Activated CD8-positive, alpha-beta memory T cell treated with anti-CD3 and anti-CD28 coated beads, Interleukin-2, amount 10 ng/mL, durations not matched to agents 7 days and 5 days (primary cell): ENCODE measurements around the gene SSX4. TPM values are rescaled to one million over a fixed set of nuclear protein-coding genes. Genes with fewer than 3 reads are reported as not detected.
"Not testable (repeated sequence)": the region's sequence is repeated elsewhere in the genome, so short reads cannot be mapped to it uniquely, and the experiment has no call there.

Source experiments
- ATAC-seq: fragments of 150-1000 bp; cut with Tn5 transposase; one replicate; pipeline ENCODE4 v1.10.0; 2021; ENCODE audit warnings: moderate library complexity
- CTCF ChIA-PET: fragments of 350-600 bp; sonication (Branson Sonifier 250); formaldehyde crosslinking; loops from one replicate; lab custom pipeline; 2021; ENCODE audit warnings: antibody characterized with exemption; lab: Charles Lee
- DNase-seq: peaks from one replicate; pipeline ENCODE4 v3.0.0-alpha.2; 2020
- H3K27ac Mint-ChIP-seq: one replicate; pipeline ENCODE4 v1.8.0; 2021; ENCODE audit warnings: mild to moderate bottlenecking, mixed read lengths
- H3K27me3 Mint-ChIP-seq: one replicate; pipeline ENCODE4 v1.8.0; 2021; ENCODE audit warnings: mixed read lengths
- H3K36me3 Mint-ChIP-seq: one replicate; pipeline ENCODE4 v1.8.0; 2021; ENCODE audit warnings: mild to moderate bottlenecking, mixed read lengths
- H3K4me1 Mint-ChIP-seq: one replicate; pipeline ENCODE4 v1.8.0; 2021; ENCODE audit warnings: mixed read lengths
- H3K4me3 Mint-ChIP-seq: one replicate; pipeline ENCODE4 v1.8.0; 2021; ENCODE audit warnings: mild to moderate bottlenecking, moderate library complexity, mixed read lengths
- H3K9me3 Mint-ChIP-seq: one replicate; pipeline ENCODE4 v1.8.0; 2022; ENCODE audit warnings: low read depth, mixed read lengths
- total RNA-seq, 2 experiments: library from RNA; stranded (reverse); gene quantifications; one replicate each; pipeline ENCODE4 v1.2.3, GENCODE V29; 2021

The SSX4 gene
- not detected for total RNA-seq

- ATAC-seq, H3K27ac Mint-ChIP-seq, H3K27me3 Mint-ChIP-seq, H3K9me3 Mint-ChIP-seq, H3K4me1 Mint-ChIP-seq, CTCF ChIA-PET, H3K4me3 Mint-ChIP-seq, DNase-seq, H3K36me3 Mint-ChIP-seq: not testable (repeated sequence)
Measured at GRCh38 chrX:48383239-48383638, at the start of gene SSX4. SSX4 (plus strand) TSS chrX:48383539; CDS start chrX:48384054, 515 bp downstream.

- H3K27ac Mint-ChIP-seq, H3K27me3 Mint-ChIP-seq, ATAC-seq, DNase-seq, H3K36me3 Mint-ChIP-seq, H3K4me3 Mint-ChIP-seq, H3K4me1 Mint-ChIP-seq, H3K9me3 Mint-ChIP-seq, CTCF ChIA-PET: not testable (repeated sequence)
Measured at GRCh38 chrX:48346059-48346458, 37.3 kb upstream of the SSX4 start.

- H3K36me3 Mint-ChIP-seq, ATAC-seq, H3K27ac Mint-ChIP-seq, H3K9me3 Mint-ChIP-seq, CTCF ChIA-PET, H3K4me3 Mint-ChIP-seq, DNase-seq, H3K4me1 Mint-ChIP-seq: not testable (repeated sequence)
- peaks cover 11% of the 10 kb centered on the region for H3K27me3 Mint-ChIP-seq
Measured at GRCh38 chrX:48356315-48357094, 26.8 kb upstream of the SSX4 start, which contains the start of gene SSX3. SSX3 (minus strand) TSS chrX:48356703; CDS start chrX:48355249, 1,454 bp downstream.

- H3K9me3 Mint-ChIP-seq, result no peaks in the 10 kb centered on the region
- H3K36me3 Mint-ChIP-seq, result no peaks in the 10 kb centered on the region
- H3K27ac Mint-ChIP-seq, result no peak overlapping the region
- ATAC-seq (no peak), DNase-seq (no peak)
- CTCF ChIA-PET, result no interaction called here
- no peaks in the 10 kb centered on the region for H3K4me1 Mint-ChIP-seq
- peaks cover 6% of the 10 kb centered on the region for H3K27me3 Mint-ChIP-seq
- no peak overlapping the region for H3K4me3 Mint-ChIP-seq
Measured at GRCh38 chrX:48357681-48358080, 25.7 kb upstream of the SSX4 start.

- ATAC-seq, H3K9me3 Mint-ChIP-seq, H3K4me1 Mint-ChIP-seq, H3K27me3 Mint-ChIP-seq, H3K4me3 Mint-ChIP-seq, H3K36me3 Mint-ChIP-seq, H3K27ac Mint-ChIP-seq, CTCF ChIA-PET, DNase-seq: not testable (repeated sequence)
Measured at GRCh38 chrX:48359281-48359680, 24.1 kb upstream of the SSX4 start.

- H3K36me3 Mint-ChIP-seq, H3K4me3 Mint-ChIP-seq, H3K27ac Mint-ChIP-seq, DNase-seq, H3K4me1 Mint-ChIP-seq, CTCF ChIA-PET, H3K27me3 Mint-ChIP-seq, H3K9me3 Mint-ChIP-seq, ATAC-seq: not testable (repeated sequence)
Measured at GRCh38 chrX:48367717-48368408, 15.5 kb upstream of the SSX4 start.

GRCh38 chrX:48370408-48370807 lies 12.9 kb upstream of the SSX4 start:
- H3K27ac Mint-ChIP-seq, H3K9me3 Mint-ChIP-seq, H3K36me3 Mint-ChIP-seq, H3K27me3 Mint-ChIP-seq, H3K4me3 Mint-ChIP-seq, DNase-seq, CTCF ChIA-PET, H3K4me1 Mint-ChIP-seq, ATAC-seq: not testable (repeated sequence)

GRCh38 chrX:48396931-48397330 lies 13.6 kb downstream of the SSX4 start:
- DNase-seq, H3K9me3 Mint-ChIP-seq, H3K27me3 Mint-ChIP-seq, H3K27ac Mint-ChIP-seq, CTCF ChIA-PET, H3K36me3 Mint-ChIP-seq, ATAC-seq, H3K4me3 Mint-ChIP-seq, H3K4me1 Mint-ChIP-seq: not testable (repeated sequence)

- DNase-seq, H3K9me3 Mint-ChIP-seq, H3K27me3 Mint-ChIP-seq, ATAC-seq, H3K27ac Mint-ChIP-seq, H3K36me3 Mint-ChIP-seq, H3K4me3 Mint-ChIP-seq, CTCF ChIA-PET, H3K4me1 Mint-ChIP-seq: not testable (repeated sequence)
Measured at GRCh38 chrX:48397825-48398224, 14.5 kb downstream of the SSX4 start.

- H3K9me3 Mint-ChIP-seq, ATAC-seq, H3K4me3 Mint-ChIP-seq, CTCF ChIA-PET, H3K27ac Mint-ChIP-seq, H3K27me3 Mint-ChIP-seq, DNase-seq, H3K4me1 Mint-ChIP-seq, H3K36me3 Mint-ChIP-seq: not testable (repeated sequence)
Measured at GRCh38 chrX:48411860-48412259, 28.5 kb downstream of the SSX4 start, which contains the start of gene SSX4B. SSX4B (minus strand) TSS chrX:48411960; CDS start chrX:48411372, 588 bp downstream.

GRCh38 chrX:48427027-48427716 lies 43.8 kb downstream of the SSX4 start:
- ATAC-seq, result peak; percentile 60
- H3K4me3 Mint-ChIP-seq, H3K36me3 Mint-ChIP-seq, CTCF ChIA-PET, H3K27me3 Mint-ChIP-seq, H3K9me3 Mint-ChIP-seq, H3K27ac Mint-ChIP-seq, H3K4me1 Mint-ChIP-seq, DNase-seq: not testable (repeated sequence)

GRCh38 chrX:48429606-48430005 lies 46.3 kb downstream of the SSX4 start:
- H3K27me3 Mint-ChIP-seq, ATAC-seq, H3K27ac Mint-ChIP-seq, H3K4me1 Mint-ChIP-seq, H3K4me3 Mint-ChIP-seq, H3K9me3 Mint-ChIP-seq, H3K36me3 Mint-ChIP-seq, DNase-seq, CTCF ChIA-PET: not testable (repeated sequence)

- H3K4me3 Mint-ChIP-seq, ATAC-seq, H3K27me3 Mint-ChIP-seq, H3K4me1 Mint-ChIP-seq, H3K27ac Mint-ChIP-seq, H3K9me3 Mint-ChIP-seq, CTCF ChIA-PET, H3K36me3 Mint-ChIP-seq, DNase-seq: not testable (repeated sequence)
Measured at GRCh38 chrX:48430166-48430565, 46.8 kb downstream of the SSX4 start.
